ENCODE data around the gene HOMER3.

DNA sequence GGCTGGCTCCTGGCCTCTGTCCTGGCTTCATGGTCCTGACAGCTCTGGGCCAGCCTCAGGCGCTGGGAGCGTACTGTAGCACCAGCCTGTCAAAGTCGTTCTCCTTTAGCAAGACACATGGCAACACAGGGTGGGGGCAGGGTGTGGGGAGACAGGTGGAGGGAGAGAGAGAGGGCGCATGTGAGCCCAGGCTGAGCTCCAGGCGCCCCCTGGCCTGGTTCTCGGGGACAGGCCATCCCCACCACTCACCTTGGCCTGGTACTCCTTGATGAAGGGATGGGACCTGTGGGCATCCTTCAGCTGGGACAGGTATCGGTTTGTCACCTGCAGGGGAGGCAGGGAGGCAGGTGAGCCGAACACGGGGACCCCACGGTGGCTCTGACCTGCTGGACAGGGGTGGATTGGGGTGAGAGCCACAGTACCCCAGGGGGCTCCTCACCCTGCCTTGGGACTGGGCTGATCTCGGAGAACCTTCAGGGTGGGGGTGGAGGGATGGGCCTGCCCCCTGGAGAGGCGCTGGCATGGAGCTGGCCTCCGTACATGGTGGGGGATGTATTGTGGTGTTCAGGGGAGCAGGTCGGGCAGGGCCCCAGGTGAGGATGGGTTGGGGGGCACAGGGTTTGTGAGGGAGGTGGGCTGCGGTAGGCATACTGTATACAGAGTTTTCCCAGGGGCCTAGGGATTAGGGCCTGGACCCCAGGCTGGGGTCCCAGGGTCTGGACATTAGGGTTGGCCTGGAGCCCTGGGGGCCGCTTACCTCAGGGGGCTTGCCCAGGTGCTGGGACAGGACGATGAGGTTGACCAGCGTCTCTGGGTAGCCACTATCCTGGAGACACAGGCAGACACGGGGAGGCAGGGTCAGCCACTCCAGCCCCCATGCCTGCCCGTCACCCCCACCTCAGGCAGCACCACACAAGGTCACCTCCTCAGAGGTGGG, 41.1 kb downstream of the HOMER3 start:
- no peak for TF ChIP-seq YY1 (IDR thresholded peaks at IDR 0.05; ENCODE audit: insufficient read depth, insufficient read length)
- no peak for TF ChIP-seq SUZ12 (IDR thresholded peaks at IDR 0.05; ENCODE audit: extremely low read depth, insufficient read depth, insufficient read length)
- no peak for TF ChIP-seq ZNF274 (IDR thresholded peaks at IDR 0.05; ENCODE audit: low read depth, low read length)
